NCI-H1930 (cell line): ENCODE results near the gene CCDC148.
"Not testable (repeated sequence)": the region's sequence is repeated elsewhere in the genome, so short reads cannot be mapped to it uniquely, and the experiment has no call there.

Source experiments
- DNase-seq, 2 experiments: peaks; one replicate each; lab custom pipeline; 2025; lab: John Stamatoyannopoulos, UW

Gene CCDC148

GRCh38 chr2:158357122-158357521, 99.4 kb downstream of the CCDC148 start:
- no peak for DNase-seq

DNA sequence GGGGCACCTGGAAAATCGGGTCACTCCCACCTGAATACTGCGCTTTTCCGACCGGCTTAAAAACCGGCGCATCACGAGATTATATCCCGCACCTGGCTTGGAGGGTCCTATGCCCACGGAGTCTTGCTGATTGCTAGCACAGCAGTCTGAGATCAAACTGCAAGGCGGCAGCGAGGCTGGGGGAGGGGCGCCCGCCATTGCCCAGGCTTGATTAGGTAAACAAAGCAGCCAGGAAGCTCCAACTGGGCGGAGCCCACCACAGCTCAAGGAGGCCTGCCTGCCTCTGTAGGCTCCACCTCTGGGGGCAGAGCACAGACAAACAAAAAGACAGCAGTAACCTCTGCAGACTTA, 105.1 kb downstream of the CCDC148 start:
- not testable (repeated sequence) for DNase-seq

- not testable (repeated sequence) for DNase-seq
Measured at GRCh38 chr2:158350751-158351465, 105.6 kb downstream of the CCDC148 start.

GRCh38 chr2:158346032-158346431, 110.5 kb downstream of the CCDC148 start:
- DNase-seq: no peak

DNA sequence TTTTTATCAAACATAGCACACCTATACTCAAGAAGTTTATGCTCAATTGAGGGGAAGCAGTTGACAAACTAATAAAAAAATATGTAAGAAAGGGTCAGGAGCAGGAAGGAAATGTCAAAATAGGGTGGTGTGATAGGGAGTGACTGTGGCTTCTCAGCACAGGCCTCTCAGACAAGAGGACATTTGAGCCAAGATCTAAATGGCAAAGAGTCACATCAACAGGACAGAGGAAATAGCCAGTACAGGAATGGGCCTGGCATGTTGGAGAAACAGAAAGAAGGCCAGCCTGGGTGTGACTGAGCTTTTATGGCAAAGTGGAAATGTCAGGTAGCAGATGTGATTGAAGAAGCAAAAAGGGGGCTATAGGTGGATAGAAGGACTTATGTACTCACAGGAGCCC, 117.0 kb downstream of the CCDC148 start:
- DNase-seq: no peak

DNA sequence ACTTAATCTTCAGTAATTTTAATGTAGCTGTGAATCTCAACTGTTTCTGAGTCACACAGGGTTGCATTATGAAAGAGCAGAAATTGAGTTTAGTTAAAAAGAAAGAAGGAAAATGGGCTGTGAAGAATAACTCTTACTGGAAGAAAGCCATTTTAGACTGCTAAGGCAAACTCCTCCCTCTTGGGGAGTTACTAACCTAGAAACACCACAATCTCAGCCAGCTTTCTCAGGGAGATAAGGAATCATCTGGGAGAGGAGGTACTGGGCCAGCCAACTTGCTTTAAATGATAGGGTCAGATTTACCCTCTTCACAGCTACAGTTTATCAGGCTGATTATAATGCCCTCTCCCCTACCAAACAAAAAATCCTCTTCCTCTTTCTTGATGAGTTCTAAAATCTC, 119.5 kb downstream of the CCDC148 start:
- DNase-seq: no peak

DNA sequence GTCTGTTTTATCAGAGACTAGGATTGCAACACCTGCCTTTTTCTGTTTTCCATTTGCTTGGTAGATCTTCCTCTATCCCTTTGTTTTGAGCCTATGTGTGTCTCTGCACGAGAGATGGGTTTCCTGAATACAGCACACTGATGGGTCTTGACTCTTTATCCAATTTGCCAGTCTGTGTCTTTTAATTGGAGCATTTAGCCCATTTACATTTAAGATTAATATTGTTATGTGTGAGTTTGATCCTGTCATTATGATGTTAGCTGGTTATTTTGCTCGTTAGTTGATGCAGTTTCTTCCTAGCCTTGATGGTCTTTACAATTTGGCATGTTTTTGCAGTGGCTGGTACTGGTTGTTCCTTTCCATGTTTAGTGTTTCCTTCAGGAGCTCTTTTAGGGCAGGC, 124.8 kb downstream of the CCDC148 start:
- DNase-seq: not testable (repeated sequence)

DNA sequence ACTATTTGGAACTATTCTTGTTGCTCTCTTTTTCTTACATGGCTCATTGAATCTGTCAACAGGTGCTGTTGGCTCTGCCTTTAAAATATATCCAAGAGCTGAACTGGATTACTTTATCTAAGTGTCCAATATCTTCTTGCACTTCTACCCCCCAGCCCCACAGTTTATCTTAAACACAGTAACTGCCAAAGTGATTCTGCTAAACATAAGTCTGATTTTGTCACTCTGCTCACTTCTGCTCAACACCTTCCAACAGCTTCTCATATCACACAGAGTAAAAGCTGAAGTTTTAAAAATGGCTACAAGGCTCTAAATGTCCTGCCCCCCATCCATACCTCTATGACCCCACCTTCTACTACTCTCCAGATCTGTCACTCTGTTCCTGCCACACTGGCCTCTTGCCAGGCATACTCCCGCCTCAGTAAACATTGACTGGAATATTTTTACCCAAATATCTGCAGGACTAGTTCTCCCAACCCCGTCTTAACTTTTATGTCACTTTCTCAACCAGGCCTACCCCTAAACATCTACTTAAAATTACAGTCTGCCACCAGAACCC, 130.7 kb downstream of the CCDC148 start:
- no peak for DNase-seq

DNA sequence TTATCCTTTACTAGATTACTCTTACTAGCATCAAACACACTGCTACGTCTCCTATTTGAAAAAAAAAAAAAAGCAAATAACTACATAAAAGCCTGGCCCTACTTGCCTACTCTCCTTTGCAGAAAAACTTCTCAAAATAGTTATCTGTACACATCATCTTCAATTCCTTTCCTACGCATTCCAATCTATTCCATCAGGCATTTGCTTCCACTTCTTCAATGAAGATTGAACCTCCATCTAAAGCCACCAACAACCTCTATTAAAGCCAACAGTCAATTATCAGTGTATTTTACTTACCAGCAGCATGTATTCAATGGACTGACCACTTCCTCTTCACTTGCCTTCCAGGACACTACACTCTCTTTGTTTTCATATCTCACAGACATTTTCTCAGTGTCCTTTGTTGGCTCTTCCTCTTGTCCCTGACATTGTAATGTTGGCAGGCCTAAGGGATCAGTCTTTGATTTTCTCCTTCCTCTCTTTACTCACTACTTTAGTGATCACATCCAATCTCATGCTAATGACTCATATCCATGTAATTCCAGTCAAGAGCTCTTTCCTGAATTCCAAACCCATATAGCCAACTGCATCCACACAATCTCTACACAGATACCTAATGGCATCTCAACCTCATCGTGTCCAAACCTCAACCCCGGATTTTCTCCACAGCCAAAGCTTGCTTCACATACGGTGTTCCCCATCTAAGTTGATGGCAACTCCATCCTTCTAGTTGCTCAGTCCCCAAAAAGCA, 131.3 kb downstream of the CCDC148 start:
- DNase-seq: no peak

GRCh38 chr2:158323381-158323780, 133.2 kb downstream of the CCDC148 start:
- no peak for DNase-seq

GRCh38 chr2:158321264-158321663, 135.3 kb downstream of the CCDC148 start:
- no peak for DNase-seq

DNA sequence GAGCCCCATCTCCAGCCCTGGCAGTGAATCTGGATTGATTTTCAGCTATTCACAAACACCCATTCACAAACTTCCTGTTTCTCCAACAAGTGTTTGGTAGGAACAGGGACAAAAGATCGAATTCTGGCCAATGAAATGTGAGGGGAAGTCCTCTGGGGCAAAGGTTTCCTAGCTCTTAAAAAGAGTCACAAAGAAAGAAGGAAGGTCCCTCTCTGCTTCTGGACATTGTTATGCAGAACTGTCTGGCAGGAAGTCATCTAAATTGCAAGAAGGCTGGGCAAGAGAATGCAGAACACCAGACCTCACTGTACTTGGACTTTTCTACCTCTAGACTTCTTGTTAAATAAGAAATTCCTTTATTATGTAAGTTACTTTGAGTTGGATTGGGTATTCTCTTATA, 137.3 kb downstream of the CCDC148 start:
- DNase-seq: no peak

GRCh38 chr2:158317642-158318041, 138.9 kb downstream of the CCDC148 start:
- DNase-seq: no peak

- DNase-seq: no peak
Measured at GRCh38 chr2:158315803-158316414, 140.6 kb downstream of the CCDC148 start.

GRCh38 chr2:158315000-158315399, 141.6 kb downstream of the CCDC148 start:
- no peak for DNase-seq

GRCh38 chr2:158313734-158314133, 142.8 kb downstream of the CCDC148 start:
- no peak for DNase-seq

DNA sequence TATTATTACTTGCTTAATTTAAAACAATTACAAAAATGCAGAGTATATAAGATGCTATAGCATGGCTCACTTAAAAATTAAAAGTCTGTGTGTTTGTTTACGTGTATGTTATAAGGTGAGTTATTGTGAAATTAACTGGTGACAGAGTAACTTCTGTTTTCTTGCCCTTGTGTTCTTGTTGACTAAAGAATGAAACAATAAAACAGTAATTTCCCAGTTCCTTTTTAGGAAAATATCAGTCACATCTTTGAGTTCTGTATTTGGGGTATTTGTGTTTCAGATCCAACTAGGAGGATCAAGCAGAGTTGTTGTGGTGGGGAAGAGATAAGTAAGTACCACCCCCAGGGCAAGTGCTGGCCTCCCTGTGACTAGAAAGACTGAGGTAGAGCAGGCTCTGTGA, 143.6 kb downstream of the CCDC148 start:
- DNase-seq: no peak

- not testable (repeated sequence) for DNase-seq
Measured at GRCh38 chr2:158310407-158310806, 146.1 kb downstream of the CCDC148 start.

DNA sequence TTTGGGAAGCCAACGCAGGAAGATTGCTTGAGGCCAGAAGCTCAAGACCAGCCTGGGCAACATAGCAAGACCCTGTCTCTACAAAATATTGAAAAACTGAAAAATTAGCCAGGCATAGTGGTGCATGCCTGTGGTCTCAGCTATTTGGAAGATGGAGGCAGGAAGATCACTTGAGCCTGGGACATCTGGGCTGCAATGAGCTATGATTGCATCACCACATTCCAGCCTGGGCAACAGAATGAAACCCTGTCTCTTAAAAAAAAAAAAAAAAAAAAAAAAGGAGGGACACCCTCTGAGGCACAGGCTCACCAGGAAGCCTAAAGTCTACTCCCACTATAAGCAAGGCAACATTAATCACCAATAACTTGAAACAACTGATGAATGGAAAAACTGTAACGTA, 151.1 kb downstream of the CCDC148 start:
- DNase-seq: no peak

- DNase-seq: no peak
Measured at GRCh38 chr2:158300394-158300793, 156.2 kb downstream of the CCDC148 start.

GRCh38 chr2:158297606-158298005, 158.9 kb downstream of the CCDC148 start:
- no peak for DNase-seq

DNA sequence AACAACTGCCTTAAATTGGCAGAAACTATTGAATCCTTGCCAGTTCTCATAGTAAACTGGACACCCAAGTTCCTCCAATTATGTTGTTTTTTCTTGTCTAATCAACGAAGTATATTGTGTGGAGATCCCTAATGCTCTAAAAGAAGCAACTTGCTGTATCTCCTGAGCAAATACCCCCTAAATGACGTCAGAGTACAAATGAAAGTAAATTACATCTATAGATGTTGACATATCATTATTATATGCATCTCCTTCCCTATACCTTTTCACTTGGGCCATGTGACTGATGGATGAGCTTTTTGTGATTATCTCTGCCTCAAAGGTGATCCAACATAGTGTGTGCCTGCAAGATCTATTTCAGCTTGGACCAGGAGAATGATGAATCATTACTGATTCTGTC, 159.4 kb downstream of the CCDC148 start:
- peak in 1 of 2 experiments; percentile 52 for DNase-seq

- no peak for DNase-seq
Measured at GRCh38 chr2:158293722-158294121, 162.8 kb downstream of the CCDC148 start.
